Measurements from ENCODE around the gene IYD.
A peak's percentile ranks its signal among the peaks of the same experiment; 100 is the strongest.
"Not testable (repeated sequence)": the region's sequence is repeated elsewhere in the genome, so short reads cannot be mapped to it uniquely, and the experiment has no call there.

Gene IYD

DNA sequence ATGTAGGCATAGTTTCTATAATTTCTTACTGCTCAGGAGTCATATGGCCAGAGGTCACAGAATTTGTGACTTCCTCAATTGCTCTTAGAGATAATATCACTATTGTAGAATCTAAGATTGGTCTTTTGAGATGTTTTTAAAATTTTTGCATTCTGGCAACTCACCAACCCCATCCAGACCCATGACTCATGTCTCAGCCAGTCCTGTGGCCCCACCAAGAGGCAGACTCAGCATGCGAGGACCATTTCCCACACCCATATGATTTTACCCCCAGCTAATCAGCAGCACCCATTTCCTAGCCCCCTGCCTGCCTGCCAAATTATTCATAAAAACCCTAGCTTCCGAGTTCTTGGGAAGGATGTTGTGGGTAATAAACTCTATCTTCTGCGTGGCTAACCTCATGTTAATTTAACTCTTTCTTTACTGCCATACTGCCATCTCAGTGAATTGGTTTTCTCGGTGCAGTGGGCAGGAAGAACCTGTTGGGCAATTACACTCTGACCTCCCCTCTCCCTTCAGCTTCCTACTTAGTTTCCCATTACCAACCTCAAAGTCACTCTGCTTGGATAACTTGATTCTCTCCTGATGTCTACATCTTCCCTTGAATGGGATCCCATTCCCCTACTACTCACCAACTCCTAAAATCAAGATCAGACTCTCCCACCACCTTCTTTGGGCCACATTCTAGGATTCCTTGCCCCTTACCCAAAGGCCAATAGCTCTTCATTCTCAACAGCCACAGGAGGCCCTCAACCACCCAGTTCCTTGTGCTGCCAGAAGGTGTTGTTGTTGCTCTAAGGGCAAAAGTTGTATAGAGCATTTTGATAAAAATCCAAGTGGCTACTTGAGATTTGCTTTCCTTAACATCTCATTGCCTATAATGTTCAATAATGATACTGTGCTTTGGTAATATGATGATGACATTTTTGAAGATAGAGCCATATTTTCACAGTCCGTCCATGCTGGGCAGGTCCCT, 16.2 kb upstream of the IYD start:
- DNase-seq, result no peak

DNA sequence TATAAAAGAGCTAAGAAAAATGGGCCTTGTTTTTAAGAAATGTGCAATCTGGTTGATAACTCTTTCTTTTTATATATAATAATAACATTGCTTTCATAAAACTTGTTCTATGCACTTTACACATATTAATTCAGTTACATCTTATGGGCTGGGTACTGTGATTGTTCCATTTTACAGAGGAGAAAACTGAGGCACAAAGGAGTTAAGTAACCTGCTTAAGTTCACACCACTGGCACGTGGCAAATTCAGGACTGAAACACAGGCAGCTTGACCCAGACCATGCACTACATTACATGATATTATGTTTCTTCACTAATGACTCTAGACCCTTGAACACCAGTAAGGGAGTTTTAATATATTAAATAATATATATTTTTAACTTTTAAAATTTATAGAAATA, 15.4 kb upstream of the IYD start:
- no peak for DNase-seq

GRCh38 chr6:150354754-150355571, 13.8 kb upstream of the IYD start:
- DNase-seq, result peak in 1 of 51 donors; percentile 45

DNA sequence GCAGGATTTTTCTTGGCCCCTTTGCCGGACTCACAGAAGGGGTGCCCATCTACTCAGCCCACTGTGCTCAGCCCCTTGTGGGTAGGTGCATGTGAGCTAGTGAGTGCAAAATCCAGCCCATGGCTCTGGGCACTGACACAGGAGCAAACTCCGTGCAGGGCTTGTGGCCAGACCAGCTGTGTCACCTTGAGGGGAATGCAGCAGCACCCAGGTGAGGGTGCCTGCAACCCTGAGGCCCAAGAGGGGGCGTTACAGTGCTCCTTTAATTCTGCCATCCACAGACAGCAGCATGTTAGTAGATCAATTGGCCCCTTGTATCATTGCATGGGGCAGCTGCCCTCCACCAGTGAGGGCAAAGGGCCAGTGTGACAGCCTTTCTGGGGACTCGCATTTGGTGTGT, 12.9 kb upstream of the IYD start:
- no peak for DNase-seq

DNA sequence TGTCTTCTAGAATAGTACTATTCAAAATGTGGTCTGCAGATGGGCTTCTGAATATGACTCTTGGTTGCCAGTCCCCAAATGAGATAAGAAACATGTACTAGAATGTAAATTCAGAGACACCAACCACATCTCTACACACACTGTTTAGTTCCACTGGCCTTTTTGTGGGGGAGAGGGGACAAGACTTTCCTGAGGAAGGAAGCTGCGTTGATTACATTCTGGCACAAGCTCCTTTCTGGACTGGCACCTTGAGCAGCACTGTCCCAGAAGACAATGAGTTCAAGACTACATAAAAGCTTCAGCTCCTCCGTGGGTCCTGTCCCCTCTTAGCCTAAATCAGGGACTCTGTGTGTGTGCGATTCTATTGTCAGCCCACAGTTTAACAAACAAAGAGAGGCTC, 6.9 kb upstream of the IYD start:
- DNase-seq, result no peak

DNA sequence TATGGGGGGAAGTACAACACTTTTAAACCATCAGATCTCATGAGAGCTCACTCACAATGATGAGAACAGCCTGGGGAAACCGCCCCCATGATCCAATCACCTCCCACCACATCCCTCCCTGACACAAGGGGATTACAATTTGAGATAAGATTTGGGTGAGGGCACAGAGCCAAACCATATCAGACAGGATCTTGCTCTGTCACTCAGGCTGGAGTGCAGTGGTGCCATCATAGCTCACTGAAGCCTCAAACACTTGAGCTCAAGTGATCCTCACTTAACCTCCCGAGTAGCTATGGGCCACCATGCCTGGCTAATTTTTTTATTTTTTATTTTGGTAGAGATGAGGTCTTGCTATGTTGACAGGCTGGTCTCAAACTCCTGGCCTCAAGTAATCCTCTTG, 5.1 kb upstream of the IYD start:
- DNase-seq, result no peak

DNA sequence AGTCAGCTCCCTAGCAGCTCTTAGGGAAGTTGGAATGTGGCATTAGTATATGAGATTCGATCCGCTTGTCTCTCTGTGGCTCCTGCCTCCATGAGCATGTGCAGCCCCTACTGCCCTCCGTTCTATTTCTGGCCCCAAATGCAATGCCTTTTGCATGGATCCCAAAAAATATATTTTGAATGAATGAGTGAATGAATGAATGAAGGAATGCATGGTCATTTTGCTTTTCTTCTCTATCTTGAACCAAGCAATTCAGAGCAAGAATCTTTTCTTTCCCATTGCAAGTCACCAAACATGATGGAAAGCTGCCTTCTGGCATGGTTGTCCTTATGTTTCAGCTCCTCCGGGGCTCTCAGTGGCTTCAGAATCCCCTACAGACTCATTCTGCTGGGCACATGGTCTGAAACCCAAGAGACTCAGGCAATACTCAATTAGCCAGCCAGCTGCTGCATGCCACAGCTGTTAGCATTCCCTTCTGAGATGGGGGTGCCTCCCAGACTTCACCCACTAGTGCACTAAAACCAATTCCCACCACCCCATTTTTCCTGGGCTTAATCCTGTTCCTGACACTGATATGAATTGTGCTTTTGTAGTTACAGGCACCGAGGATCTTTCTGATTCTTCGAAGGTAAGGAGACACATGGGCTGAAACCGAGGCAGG, 2.6 kb upstream of the IYD start:
- DNase-seq, result no peak

DNA sequence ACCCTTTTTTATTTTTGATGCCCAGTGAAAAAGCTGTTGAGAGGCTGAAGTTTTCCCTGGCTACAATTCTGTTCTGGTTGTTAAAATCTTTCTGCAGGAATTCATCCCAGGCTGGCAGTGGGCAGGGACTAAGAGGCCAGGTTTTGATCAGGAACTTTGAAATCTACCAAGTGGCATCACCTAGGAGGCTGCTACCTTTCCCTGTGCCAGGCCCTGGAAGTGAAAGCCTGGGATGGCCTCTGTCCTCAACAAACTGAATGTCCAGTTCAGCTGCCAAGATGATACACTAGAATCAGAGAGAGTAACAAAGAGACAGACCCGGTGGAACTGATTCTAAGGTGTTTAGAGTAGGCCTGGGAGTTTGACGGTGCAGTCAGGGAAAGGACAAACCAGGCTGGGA, 596 bp downstream of the IYD start:
- no peak for DNase-seq

GRCh38 chr6:150370112-150370511, 1.3 kb downstream of the IYD start:
- no peak for DNase-seq

- DNase-seq, result no peak
These were observed 2.5 kb downstream of the IYD start for GRCh38 chr6:150371356-150371755.

- no peak for DNase-seq
These were observed 3.2 kb downstream of the IYD start for GRCh38 chr6:150372051-150372450.

DNA sequence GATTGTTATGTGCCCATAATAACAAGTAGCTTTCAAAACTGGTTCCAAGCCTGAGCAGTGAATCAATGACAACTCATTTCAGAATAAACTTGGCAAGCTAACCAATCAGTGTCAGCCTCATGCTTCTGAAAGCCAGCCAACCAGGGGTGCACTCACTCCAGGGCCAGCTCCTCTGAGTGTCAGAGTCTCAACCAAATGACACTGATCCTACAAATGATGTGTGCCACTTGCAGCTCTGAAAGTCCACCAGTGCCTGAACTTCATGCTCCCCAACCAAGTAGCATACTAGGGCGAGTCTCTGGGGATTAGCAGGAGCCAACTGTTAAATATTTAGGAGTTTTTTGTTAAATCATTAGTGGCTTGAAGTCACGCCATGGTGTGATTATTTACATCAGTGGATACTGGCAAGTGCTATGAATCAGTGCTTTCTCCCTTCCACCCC, 4.5 kb downstream of the IYD start:
- DNase-seq, result peak in 10 of 51 donors; percentile 2 to 41 (median 18)

DNA sequence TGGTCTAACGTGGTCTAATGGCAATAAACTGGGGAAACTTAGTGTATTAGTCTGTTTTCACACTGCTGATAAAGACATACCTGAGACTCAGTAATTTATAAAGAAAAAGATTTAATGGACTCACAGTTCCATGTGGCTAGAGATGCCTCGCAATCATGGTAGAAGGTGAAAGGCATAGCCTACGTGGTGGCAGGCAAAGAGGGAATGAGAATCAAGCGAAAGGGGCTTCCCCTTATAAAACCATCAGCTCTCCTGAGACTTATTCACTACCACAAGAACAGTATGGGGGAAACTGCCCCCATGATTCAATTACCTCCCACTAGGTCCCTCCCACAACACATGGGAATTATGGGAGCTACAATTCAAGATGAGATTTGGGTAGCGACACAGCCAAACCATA, 5.5 kb downstream of the IYD start:
- not testable (repeated sequence) for DNase-seq

- peak in 13 of 51 donors; percentile 2 to 54 (median 18) for DNase-seq
These were observed 8.5 kb downstream of the IYD start for GRCh38 chr6:150377211-150377781.

GRCh38 chr6:150380256-150380655, 11.4 kb downstream of the IYD start:
- DNase-seq, result no peak

DNA sequence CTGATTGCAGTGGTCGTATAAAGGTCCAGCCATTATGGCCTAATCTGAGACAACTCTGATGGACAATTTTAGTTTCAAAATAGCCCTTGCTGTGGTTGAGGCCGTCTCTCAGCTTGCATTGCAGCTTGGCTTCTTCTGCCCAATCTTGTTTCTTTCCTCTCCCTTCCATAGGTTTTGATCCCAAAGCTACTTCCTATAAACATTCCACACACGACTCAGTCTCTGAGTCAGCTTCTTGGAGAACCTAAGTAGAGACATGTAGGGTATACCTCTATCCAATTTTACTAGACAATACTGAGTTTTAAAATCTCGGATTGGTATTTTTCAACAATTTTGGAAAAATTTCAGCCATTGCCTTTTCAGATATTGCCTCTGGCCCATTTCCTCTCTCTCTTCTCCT, 13.4 kb downstream of the IYD start:
- DNase-seq, result no peak

GRCh38 chr6:150391414-150391813, 22.6 kb downstream of the IYD start:
- DNase-seq, result no peak

DNA sequence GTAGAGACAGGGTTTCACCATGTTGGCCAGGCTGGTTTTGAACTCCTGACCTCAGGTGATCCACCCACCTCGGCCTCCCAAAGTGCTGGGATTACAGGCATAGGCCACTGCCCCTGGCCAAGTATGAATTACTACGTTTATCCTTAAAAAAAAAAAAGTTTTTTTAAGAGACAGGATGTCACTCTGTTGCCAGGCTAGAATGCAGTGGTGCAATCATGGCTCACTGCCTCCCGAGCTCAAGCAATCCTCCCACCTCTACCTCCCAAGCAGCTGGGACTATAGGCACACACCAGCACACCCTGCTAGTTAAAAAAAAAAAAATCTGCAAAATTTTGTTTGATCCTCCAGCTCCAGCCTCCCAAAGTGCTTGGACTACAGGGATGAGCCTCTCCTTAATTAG, 23.1 kb downstream of the IYD start:
- DNase-seq, result no peak

DNA sequence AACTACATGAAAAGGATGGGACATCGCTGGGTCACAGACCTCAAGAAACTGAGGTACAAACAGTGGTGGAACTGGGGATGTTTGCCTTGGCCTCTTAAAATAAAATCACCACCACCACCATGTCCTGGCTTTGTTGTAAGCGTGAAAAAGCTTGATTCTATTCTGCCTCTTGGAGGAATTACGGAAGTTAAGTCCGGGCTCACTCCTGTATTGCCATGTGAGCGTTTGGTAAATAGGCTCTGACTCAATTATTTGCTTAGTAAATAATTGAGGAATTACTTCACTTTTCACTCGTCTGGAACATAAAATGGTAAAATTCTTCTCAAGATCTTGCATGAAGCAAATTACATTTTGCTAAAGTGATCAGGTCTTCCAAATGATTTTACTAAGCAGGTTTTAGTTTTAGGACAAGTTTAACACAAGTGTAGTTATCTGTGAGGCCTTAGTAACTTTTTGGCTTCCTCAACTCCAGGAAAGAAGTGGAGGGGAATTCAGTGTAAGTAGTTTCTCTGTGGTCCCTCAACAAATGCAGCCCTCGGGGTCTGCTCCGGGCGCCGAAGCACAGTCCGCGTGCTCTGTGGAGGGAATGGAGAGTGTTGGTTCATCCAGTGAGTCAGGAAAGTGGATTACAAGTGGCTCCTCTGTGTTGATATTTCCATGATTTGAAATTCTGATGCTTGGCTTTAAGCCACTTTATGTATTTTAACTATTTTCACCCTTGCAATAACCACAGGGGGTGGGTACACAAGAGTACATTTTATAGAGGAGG, 23.8 kb downstream of the IYD start:
- no peak for DNase-seq

DNA sequence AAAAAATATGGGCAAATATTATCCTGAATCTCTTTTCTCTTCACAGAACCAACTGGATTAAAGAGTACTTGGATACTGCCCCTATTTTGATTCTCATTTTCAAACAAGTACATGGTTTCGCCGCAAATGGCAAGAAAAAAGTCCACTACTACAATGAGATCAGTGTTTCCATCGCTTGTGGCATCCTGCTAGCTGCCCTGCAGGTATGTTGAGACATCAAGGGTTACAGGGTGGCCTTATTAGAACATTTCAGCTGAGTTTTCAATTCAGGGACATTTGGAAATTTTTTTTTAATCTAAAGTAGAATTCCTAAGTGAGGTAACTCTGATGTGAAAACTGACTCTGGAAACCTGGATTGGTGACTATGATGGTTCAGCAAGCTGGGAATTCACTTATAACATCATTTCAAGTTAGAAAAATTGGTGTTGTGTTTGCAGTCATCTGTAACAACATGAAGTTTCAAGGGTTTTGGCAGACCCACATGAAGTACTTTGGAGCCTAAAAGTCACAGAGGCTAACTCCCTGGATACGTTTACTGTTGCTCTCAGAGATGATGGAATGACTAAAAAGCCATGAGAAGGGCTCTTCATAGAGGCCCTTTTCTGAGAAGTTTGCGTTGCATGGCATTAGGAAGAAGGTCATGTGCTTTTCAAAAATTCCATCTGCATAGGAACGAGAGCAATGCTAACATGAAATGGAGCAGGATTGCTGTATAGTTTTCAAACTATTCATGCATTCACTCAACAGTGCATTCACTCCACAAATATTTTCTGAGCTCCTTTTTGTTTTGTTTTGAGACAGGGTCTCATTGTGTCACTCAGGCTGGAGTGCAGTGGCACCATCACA, 25.5 kb downstream of the IYD start:
- DNase-seq, result no peak
